DOHH2 (cell line): ENCODE results near the gene KRTAP12-1.

ENCODE experiments used
- EZH2phosphoT487 ChIP-seq: fragments of 200-600 bp; sonication (generic); IDR thresholded peaks from 2 replicates; pipeline ENCODE4 v1.6.1; 2017; ENCODE audit warnings: borderline replicate concordance, mild to moderate bottlenecking, antibody characterized with exemption, low read length, moderate library complexity, mixed read lengths
- TF ChIP-seq, protein P1 (sequence below): fragments of 200-600 bp; sonication (generic); IDR thresholded peaks from one replicate; pipeline ENCODE4 v1.5.1; 2014; ENCODE audit warnings: antibody characterized with exemption, mild to moderate bottlenecking, low read depth, low read length; ENCODE audit not compliant: poor library complexity, severe bottlenecking

DNA sequence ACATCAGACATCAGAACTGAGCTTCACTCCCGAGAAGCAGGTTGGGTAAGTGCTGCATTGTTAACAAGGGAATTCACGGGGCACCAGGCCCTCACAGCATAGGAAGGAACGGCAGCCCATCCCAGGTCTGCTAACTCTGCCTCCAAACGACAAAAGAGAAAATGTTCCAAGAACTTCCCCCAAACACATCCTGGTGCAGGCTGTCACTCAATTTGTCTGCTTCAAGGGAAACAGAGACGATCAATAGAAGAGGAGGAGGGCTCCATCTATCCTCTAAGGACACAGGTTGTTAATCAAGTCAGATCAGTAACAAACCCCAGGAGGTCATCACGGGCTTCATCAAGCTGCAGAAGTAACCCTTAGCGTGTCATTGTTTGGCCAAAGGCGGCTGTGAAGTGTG lies 32.9 kb upstream of the KRTAP12-1 start:
- TF ChIP-seq, protein P1, sequence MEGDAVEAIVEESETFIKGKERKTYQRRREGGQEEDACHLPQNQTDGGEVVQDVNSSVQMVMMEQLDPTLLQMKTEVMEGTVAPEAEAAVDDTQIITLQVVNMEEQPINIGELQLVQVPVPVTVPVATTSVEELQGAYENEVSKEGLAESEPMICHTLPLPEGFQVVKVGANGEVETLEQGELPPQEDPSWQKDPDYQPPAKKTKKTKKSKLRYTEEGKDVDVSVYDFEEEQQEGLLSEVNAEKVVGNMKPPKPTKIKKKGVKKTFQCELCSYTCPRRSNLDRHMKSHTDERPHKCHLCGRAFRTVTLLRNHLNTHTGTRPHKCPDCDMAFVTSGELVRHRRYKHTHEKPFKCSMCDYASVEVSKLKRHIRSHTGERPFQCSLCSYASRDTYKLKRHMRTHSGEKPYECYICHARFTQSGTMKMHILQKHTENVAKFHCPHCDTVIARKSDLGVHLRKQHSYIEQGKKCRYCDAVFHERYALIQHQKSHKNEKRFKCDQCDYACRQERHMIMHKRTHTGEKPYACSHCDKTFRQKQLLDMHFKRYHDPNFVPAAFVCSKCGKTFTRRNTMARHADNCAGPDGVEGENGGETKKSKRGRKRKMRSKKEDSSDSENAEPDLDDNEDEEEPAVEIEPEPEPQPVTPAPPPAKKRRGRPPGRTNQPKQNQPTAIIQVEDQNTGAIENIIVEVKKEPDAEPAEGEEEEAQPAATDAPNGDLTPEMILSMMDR: no peak
- no peak for TF ChIP-seq EZH2phosphoT487
